HG02852 (cell line): ENCODE results near the gene LPCAT2.

Source experiments
- ATAC-seq: cut with Tn5 transposase; IDR thresholded peaks from one replicate; pipeline ENCODE4 v1.9.1; 2021; ENCODE audit warnings: mild to moderate bottlenecking, moderate library complexity; ENCODE audit not compliant: unreplicated experiment

The LPCAT2 gene

DNA sequence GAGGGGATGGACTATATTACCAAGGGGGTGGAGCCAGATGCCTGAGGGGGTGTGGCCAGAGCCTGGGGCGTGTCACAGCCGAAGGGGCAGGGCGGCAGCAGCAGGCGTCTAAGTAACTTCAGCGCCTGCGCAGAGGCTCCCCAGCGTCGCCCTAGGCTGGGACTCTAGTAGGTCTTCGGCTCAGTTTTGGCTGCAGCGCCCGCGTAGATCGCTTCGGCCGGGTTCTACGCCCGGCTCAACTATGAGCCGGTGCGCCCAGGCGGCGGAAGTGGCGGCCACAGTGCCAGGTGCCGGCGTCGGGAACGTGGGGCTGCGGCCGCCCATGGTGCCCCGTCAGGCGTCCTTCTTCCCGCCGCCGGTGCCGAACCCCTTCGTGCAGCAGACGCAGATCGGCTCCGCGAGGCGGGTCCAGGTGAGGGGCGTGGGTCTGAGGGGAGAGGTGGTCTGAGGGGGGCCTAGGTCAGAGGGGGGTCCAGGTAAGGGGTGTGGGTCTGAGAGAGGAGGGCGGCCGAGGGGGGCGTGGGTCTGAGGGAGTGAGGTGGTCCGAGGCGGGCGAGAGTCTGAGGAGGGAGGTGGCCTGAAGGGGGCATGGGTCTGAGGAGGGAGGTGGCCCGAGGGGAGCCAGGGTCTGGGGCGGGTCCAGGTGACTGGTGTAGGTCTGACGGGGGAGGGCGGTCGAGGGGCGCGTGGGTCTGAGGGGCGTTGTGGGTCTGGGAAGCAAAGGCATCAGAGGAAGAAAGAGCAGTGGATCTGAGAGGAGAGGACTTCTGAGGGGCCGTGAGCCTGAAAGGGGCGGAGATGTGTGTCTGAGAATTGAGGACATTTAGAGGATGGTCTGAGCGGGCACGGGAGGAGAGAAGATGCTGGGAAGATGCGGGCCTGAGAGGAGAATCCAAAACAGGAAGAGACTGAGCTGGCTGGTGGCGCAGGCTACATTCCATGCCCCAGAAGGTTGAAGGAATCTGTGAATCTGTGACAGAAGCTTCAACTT lies at the start of gene LPCAT2:
TSS of gene LPCAT2 (plus strand) at position 132 of the 991 bp plus-strand sequence. CDS start at position 242, 110 bp downstream.
- no peak for ATAC-seq

DNA sequence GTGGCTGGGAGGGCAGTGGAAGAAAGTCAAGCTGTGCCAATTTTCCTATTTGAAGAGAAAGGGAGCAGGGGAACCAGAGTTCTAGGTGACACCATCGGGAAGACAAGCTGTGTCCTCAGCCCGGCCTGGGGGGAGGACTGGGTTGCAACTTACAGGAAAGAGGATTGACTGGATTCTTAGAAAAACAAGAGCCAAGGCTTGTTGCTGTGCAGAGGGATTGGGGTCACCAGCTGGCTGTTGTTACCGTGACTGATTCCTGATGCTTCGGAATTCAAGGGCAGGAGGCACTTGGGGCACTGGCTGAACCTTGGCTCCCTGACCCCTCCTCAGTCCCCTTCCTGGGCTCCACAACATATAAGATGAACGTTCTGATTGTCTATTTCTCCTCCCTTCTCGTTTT lies 46.6 kb upstream of the LPCAT2 start:
- no peak for ATAC-seq

DNA sequence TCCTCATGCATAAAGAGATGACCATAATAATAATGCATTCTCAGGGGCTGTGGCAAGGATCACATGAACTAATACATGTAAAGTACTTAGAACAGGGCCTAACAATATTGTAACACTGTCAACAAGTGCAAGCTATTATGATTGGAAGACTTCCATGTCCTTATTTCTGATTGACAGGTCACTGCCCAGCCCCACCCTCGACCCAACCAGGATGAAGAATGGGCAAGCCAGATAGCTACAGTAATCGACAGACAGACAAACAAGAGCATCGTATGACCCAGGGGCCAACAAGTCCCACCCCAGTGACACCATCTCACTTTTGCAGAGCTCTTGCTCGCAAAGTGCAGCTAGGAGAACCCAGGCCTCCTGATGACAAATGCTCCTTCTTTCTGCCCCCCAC lies 44.5 kb upstream of the LPCAT2 start:
- ATAC-seq: no peak

DNA sequence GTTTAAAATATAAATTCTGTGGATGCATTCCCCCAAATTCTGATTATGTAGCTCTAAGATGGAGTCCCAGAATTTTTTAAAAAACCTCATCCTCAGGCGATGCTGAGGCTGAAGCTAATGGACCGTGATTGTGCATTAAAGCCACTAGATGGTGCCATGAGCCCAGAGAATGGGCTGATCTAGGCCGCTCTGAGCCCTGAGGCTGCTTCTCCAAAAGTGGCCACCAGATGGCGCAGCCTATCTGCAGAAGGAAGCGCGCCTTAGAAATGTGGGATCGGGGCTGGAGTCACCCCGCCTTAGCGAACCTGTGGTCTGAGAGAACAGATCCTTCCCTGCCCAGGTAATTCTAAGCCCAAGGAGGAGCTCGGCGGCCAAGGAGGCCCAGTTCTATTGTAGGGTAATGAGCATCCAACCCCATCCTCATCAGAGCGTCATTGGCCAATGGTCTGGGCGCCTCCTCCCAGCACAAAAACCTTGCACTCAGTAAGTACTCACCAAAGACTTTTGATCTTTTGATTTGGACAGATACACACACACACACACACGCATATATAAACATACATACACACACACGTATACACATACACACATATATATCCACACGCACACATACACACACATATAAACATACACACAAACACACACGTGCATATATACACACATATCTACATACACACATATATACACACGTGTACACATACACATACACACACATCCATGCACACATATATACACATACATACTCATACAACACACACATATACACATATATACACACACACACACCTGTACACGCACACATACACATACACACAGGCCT lies 43.6 kb upstream of the LPCAT2 start:
- ATAC-seq: peak; percentile 95

DNA sequence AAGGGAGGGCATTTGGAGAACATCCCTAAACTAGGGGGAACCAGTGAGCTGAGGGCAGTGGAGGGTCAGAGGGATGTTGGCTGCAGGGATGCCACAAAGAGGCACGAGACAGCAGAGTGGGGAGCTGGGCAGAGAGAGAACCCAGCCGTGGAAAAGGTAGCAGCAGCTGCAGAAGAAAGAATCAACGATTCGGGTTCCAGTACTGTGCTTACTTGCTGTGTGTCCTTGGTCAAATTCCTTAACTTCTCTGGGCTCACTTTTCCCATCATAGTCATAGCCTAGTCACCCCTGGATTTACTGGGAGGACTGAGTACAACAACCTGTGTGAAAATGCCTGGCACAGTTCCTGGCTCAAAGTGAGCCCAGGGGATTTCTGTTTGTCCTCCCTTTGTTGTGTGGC lies 42.7 kb upstream of the LPCAT2 start:
- ATAC-seq: no peak

DNA sequence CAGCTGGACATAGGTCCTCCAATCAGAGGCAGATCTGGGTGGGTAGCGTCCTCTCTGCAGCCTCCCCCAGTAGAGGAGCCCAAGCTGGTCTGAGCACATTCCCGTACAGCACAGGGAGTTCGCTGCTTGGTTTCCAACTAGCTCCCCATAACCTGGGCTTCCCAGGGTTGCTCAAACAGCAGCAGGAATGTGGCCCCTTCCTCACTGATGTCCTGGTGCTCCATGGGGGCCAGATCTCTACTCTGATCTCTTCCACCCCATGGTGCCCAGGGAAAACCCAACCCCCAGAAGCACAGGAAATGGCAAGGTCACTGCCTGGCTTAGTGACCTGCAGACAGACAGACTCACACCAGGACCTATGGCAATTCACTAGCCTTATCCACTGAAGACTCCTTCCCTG lies 41.0 kb upstream of the LPCAT2 start:
- no peak for ATAC-seq

DNA sequence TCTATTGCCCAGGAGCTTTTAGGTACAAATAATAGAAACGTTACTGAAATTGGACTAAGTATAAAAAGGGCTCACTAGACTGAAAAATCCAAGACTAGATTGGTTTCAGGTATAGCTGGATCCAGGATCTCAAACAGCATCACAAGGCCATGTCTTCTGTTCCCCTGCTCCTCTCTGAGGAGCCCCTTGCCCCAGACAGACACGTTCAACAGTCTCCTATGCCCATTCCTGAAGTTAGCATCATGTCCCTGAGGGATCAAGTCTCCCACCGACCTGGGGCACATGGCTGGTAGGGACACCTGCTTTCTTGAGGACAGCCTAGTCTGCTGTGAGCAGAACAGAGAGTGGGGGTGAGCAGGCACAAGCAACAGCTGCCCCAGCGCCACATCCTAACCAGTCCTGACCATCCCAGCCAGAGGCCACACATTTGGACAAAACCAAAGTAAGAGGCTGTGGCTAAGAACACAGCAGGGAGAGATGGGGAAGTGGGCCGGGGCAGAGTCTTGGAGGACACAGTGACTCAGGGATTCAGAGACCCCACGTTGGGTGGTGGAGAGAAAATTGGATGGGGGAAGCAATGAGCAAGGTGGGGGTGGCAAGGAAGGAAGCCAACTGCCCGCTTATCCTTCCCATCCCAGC lies 40.4 kb upstream of the LPCAT2 start:
- no peak for ATAC-seq

GRCh38 chr16:55469821-55470532 lies 38.9 kb upstream of the LPCAT2 start:
- ATAC-seq: no peak

DNA sequence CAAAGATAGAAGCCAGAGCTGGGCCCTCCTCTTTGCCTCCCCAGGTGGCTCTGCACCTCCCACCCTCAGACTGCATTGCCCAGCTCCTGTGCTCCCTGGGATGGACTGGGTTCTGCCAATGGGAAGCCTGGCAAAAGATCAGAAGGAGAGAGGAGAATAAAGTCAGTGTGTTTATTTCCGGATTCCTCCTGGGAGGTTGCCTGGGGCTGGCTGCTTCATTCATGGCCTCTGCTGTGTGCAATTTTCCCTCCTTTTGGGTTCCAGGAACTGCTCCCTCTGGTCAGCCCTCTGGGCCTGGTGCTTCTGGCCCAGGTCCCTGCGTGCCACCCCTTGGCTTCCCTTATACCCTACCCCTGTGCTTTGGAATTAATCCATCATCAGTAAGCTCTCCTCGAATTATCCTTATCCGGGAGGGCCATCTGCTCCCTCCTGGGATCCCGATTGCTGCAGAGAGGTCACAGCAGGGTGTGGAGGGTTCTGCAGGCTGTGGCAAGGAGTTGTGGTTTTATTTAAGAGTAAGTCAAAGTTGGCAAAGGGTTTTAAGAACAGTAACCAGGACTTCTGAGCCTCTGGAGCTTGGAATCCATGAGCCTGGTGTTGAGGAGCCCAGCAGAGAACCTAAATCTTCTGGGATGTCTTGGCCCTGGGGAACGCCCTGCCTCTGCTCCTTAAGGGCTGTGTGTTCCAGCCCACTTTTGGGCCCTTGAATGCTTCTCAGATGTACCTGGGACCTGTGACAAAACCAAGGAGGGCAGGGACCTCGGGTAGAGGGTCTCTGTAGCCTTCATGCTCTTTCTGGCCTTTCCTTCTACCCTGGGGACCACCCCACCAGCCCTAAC lies 38.1 kb upstream of the LPCAT2 start:
- no peak for ATAC-seq

DNA sequence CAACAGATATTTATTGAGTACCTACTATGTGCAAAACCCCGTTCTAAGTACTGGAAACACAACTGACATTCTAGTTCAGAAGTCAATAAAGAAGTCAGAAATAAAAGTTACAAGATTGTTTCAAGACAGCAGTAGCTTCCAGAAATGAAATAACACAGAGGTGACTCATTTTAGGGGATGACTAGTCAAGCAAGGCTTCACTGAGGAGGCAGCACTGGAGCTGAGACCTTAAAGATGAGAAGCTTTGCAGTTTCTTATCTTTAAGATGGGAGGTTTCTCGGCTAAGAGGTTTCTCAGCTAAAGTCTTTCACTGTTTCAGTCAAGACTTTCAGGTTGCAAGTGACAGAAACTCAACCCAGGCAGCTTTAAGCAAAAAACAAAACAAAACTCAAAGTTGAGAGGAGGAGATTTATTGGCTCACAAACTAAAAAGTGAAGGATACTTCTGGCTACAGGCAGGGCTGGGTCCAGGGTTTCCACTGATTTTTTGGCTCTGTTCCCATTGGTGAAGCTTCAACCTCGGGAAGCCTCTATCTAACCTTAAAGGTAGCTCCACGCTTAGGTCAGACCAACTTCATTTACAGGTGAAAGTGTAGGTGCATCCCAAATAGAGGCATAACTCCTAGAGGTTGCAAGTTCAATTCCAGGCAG lies 37.3 kb upstream of the LPCAT2 start:
- ATAC-seq: peak; percentile 91

- no peak for ATAC-seq
Measured at GRCh38 chr16:55473587-55473986, 35.3 kb upstream of the LPCAT2 start.

GRCh38 chr16:55474821-55475220 lies 34.1 kb upstream of the LPCAT2 start:
- no peak for ATAC-seq

GRCh38 chr16:55475919-55476318 lies 33.0 kb upstream of the LPCAT2 start:
- ATAC-seq: no peak

DNA sequence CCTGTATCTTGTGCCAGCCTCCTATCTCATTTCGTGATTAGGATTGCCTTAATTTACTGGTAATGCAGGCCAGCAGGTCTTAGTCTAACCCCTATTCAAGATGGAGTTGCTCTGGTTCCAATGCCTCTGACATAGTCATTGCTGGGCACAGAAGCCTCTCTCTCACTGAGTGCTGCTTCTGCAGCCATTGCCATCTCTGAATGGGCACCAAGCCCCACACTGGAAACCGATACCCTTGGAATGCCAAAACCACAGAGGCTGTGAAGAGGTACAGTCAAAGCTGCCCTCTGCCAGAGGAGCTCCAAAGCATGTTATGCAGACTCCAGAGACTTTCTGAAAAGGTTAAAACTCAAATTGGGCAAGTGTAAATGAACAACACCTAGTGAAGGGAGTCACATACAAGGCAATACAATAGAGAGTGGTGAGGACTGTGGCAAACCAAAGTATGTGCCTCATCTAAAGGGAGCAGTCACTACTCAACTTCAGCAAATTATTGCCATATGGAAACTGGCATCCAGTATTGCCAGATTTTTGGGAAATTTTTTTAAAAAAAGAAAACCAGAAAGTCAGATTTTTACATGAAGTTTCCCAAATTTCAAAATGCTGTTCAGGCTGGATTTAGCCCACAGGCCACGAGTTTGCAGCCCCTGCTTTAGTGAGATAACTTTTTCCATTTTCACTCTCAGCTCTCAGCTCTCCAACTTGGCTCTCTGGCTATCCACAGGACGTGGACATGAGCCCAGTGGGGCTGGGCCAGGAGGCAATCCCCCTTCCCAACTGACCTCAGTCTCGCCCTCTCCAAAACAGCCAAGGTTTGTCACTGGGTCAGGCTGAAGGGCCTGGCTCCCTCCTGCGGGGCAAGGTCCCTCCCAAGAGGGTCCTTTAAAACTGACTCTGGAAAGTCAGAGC lies 32.0 kb upstream of the LPCAT2 start:
- no peak for ATAC-seq

DNA sequence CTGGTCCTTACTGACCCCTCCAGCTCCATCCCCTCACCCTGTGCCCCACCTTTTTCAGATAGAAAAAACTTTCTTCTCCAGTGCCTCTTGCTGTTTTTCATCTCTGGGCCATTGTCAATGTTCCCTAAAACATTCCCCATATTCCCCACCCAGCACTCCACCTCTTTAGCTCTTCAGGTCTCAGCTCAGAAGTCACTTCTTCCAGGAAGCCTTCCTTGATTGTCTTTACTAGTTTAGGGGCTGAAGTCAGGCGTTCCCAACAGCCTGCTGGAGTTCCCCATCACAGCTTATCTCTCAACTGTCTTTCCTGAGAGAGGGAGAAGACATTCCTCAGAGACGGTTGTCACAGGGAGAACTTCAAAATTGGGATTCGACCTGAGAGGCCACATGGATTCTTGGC lies 31.1 kb upstream of the LPCAT2 start:
- ATAC-seq: no peak

GRCh38 chr16:55478827-55479429 lies 29.9 kb upstream of the LPCAT2 start, which contains the start of gene MMP2:
TSS of gene MMP2 (plus strand) at chr16:55479198. CDS start at chr16:55479480, 282 bp downstream.
- ATAC-seq: no peak

DNA sequence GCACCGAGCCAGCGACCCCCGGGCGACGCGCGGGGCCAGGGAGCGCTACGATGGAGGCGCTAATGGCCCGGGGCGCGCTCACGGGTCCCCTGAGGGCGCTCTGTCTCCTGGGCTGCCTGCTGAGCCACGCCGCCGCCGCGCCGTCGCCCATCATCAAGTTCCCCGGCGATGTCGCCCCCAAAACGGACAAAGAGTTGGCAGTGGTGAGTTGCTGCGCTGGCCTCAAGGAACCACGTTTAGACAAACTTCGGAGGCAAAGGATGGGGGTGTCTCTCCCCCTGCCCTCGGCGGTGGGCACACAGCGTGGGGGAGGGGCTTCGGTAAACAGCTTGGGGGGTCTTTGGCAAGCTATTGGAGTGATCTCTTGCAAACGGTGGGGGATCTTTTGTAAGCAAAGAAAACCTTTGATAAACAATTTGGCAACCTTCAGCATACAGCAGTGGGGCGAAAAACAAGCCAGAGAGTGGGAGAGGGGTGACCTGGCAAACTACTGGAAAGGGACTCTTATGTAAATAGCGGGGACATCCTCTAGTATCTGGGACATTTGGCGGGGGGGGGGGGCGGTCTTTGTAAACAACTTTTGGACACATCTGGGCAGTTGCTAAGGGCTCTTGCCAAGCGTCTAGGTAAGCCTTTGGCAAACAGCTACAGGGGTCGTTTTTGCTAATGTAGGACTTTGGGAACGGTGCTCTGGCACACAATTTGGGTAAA lies 29.3 kb upstream of the LPCAT2 start:
- ATAC-seq: no peak
